Activated naive CD8-positive, alpha-beta T cell treated with anti-CD3 and anti-CD28 coated beads, Interleukin-2, amount 10 ng/mL, durations not matched to agents 7 days and 5 days (primary cell): ENCODE results near the gene OTOA. TPM values are rescaled to one million over a fixed set of nuclear protein-coding genes. Genes with fewer than 3 reads are reported as not detected.
A peak's percentile ranks its signal among the peaks of the same experiment; 100 is the strongest.
"Not testable (repeated sequence)": the region's sequence is repeated elsewhere in the genome, so short reads cannot be mapped to it uniquely, and the experiment has no call there.

ENCODE experiments used
- ATAC-seq: fragments of 150-1000 bp; cut with Tn5 transposase; one replicate; pipeline ENCODE4 v1.10.0; 2021; ENCODE audit warnings: low read depth, moderate library complexity
- POLR2A ChIA-PET: fragments of 350-600 bp; sonication (Branson Sonifier 250); formaldehyde crosslinking; loops from one replicate; lab custom pipeline; 2021; ENCODE audit warnings: antibody characterized with exemption; lab: Charles Lee
- DNase-seq: peaks from one replicate; pipeline ENCODE4 v3.0.0; 2021
- H3K27ac Mint-ChIP-seq: one replicate; pipeline ENCODE4 v1.8.0; 2022; ENCODE audit warnings: mild to moderate bottlenecking, mixed read lengths
- H3K27me3 Mint-ChIP-seq: one replicate; pipeline ENCODE4 v1.8.0; 2022; ENCODE audit warnings: mild to moderate bottlenecking, moderate library complexity, mixed read lengths
- H3K36me3 Mint-ChIP-seq: one replicate; pipeline ENCODE4 v1.8.0; 2021; ENCODE audit warnings: mild to moderate bottlenecking, mixed read lengths
- H3K4me1 Mint-ChIP-seq: one replicate; pipeline ENCODE4 v1.8.0; 2021; ENCODE audit warnings: mixed read lengths
- H3K4me3 Mint-ChIP-seq: one replicate; pipeline ENCODE4 v1.8.0; 2022; ENCODE audit warnings: mild to moderate bottlenecking, moderate library complexity, mixed read lengths
- H3K9me3 Mint-ChIP-seq: one replicate; pipeline ENCODE4 v1.8.0; 2021; ENCODE audit warnings: mixed read lengths
- total RNA-seq, 2 experiments: library from RNA; stranded (reverse); gene quantifications; one replicate each; pipeline ENCODE4 v1.2.3, GENCODE V29; 2021

Gene OTOA
- total RNA-seq, 2 experiments from 2014 or later: 0.14 to 0.17 TPM

DNA sequence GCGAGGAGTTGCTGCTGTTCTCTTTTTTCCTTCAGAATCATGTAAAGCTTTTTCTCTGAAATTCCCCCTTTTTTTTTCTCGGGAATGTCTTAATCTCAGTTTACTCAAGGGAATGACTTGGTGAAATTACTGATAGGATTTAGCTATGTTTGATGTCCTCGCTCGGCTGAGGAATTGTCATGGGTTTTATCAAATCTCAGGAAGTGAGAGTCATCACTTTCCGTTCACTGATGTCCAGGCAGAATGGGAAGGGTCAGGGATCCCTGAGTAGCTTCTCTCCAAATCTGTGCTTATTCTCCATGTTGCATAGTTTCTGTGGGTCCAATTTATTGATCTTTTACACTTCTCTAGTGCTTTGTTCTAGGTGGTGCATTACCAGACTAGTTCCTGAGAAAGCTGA is 17.7 kb upstream of the OTOA start:
- Mint-ChIP-seq H3K9me3 (no peaks in the 10 kb centered on the region), H3K27ac (peak overlapping the region; percentile 95), H3K27me3 (no peaks in the 10 kb centered on the region), H3K36me3 (peaks cover 2% of the 10 kb centered on the region), H3K4me1 (peaks cover 39% of the 10 kb centered on the region), H3K4me3 (peak overlapping the region; percentile 71)
- no peak for DNase-seq
- POLR2A ChIA-PET: interaction anchor here (1.4 to 3.2 kb wide), 3 partner anchors 46 to 126 kb away, joined by 4 to 13 read pairs (median 5); partner anchors contain the start of gene METTL9
- no peak for ATAC-seq

GRCh38 chr16:21646721-21647561 is 16.8 kb upstream of the OTOA start:
- peak; percentile 91 for ATAC-seq
- no peaks in the 10 kb centered on the region for H3K9me3 Mint-ChIP-seq

GRCh38 chr16:21647562-21648164 is 16.1 kb upstream of the OTOA start:
- peaks cover 41% of the 10 kb centered on the region for H3K4me1 Mint-ChIP-seq

More at GRCh38 chr16:21646721-21647561, 16.8 kb upstream of the OTOA start:
- POLR2A ChIA-PET: interaction anchor here (1.4 to 3.2 kb wide), 2 partner anchors 48 to 127 kb away, joined by 4 to 13 read pairs; partner anchors contain the start of gene METTL9
- Mint-ChIP-seq H3K36me3 (peaks cover 2% of the 10 kb centered on the region), H3K4me1 (peaks cover 39% of the 10 kb centered on the region), H3K27ac (peak overlapping the region; percentile 95), H3K4me3 (peak overlapping the region; percentile 71), H3K27me3 (no peaks in the 10 kb centered on the region)
- DNase-seq: peak; percentile 72

DNA sequence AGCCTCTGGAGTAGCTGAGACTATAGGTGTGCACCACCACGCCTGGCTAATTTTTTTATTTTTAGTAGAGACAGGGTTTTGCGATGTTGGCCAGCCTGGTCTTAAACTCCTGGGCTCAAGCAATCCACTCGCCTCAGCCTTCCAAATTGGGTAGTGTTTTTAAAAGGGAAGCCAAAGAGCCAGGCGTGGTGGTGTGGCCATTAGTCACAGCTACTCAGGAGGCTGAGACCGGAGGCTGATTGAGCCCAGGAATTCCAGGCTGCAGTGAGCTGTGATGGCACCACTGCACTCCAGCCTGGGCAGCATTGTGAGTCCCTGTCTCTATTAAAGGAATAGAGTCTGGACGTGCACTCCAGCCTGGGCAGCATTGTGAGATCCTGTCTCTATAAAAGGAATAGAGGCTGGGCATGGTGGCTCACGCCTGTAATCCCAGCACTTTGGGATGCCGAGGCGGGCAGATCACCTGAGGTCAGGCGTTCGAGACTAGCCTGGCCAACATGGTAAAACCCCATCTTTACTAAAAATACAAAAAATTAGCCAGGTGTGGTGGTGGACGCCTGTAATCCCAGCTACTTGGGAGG is 13.9 kb upstream of the OTOA start:
- H3K27me3 Mint-ChIP-seq, ATAC-seq, DNase-seq, H3K27ac Mint-ChIP-seq, POLR2A ChIA-PET, H3K4me3 Mint-ChIP-seq, H3K9me3 Mint-ChIP-seq: not testable (repeated sequence)
- Mint-ChIP-seq H3K36me3 (peaks cover 11% of the 10 kb centered on the region), H3K4me1 (peaks cover 39% of the 10 kb centered on the region)

More at GRCh38 chr16:21647562-21648164, 16.1 kb upstream of the OTOA start:
- peak overlapping the region; percentile 25 for H3K4me3 Mint-ChIP-seq
- peak; percentile 4 for ATAC-seq
- H3K27ac Mint-ChIP-seq: peak overlapping the region; percentile 95
- H3K36me3 Mint-ChIP-seq: peaks cover 3% of the 10 kb centered on the region
- H3K27me3 Mint-ChIP-seq: no peaks in the 10 kb centered on the region
- H3K9me3 Mint-ChIP-seq: no peaks in the 10 kb centered on the region
- POLR2A ChIA-PET: interaction anchor here (0.5 kb wide), 1 partner anchor 246 kb away, joined by 3 read pairs; no protein-coding TSS in a partner anchor
- DNase-seq: no peak

GRCh38 chr16:21650521-21650920 is 13.2 kb upstream of the OTOA start:
- ATAC-seq (no peak), DNase-seq (no peak)
- POLR2A ChIA-PET: no interaction called here
- H3K4me1 Mint-ChIP-seq: peaks cover 34% of the 10 kb centered on the region
- H3K27ac Mint-ChIP-seq: no peak overlapping the region
- H3K9me3 Mint-ChIP-seq: no peaks in the 10 kb centered on the region
- H3K27me3 Mint-ChIP-seq: no peaks in the 10 kb centered on the region
- peaks cover 11% of the 10 kb centered on the region for H3K36me3 Mint-ChIP-seq
- no peak overlapping the region for H3K4me3 Mint-ChIP-seq

- Mint-ChIP-seq H3K4me3 (no peak overlapping the region), H3K27me3 (no peaks in the 10 kb centered on the region), H3K4me1 (peaks cover 28% of the 10 kb centered on the region), H3K27ac (no peak overlapping the region), H3K36me3 (peaks cover 14% of the 10 kb centered on the region), H3K9me3 (no peaks in the 10 kb centered on the region)
- no peak for DNase-seq
- ATAC-seq: no peak
- POLR2A ChIA-PET: no interaction called here
These were observed 12.3 kb upstream of the OTOA start for GRCh38 chr16:21651515-21651914.

GRCh38 chr16:21652453-21652852 is 11.3 kb upstream of the OTOA start, which contains the start of gene IGSF6:
Gene IGSF6 (minus strand): TSS chr16:21652608. CDS start chr16:21652598, 10 bp downstream.
- DNase-seq: no peak
- Mint-ChIP-seq H3K4me1 (peaks cover 29% of the 10 kb centered on the region), H3K27ac (peak within 1 kb of the TSS; percentile 51), H3K4me3 (no peak within 1 kb of the TSS), H3K36me3 (peaks cover 14% of the 10 kb centered on the region), H3K27me3 (no peaks in the 10 kb centered on the region), H3K9me3 (no peaks in the 10 kb centered on the region)
- POLR2A ChIA-PET: no interaction called here
- no peak for ATAC-seq

DNA sequence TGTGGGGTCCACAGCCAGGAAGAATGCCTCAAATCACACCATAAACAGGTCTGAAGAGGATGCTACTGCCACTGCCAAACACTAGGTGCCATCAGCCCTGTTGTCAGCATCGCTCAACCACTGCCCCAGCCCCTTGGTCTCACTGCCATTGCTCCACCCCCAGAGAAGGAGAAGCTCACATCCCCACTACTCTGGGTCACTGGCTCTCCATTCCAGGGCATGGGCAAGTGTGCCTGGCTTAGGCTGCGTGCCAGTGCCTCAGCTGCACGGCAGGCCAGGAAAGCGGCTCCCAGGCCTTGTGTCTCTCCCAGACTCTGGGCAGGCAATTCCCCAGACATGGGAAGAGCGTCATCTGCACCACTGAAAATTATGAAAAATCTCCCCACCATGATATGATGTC is 10.2 kb upstream of the OTOA start:
- Mint-ChIP-seq H3K36me3 (peaks cover 12% of the 10 kb centered on the region), H3K27ac (peak overlapping the region; percentile 51), H3K4me1 (peaks cover 26% of the 10 kb centered on the region), H3K9me3 (no peaks in the 10 kb centered on the region), H3K27me3 (no peaks in the 10 kb centered on the region), H3K4me3 (no peak overlapping the region)
- POLR2A ChIA-PET: interaction anchor here (0.7 to 1.0 kb wide), 2 partner anchors 8 to 152 kb away, joined by 3 read pairs; no protein-coding TSS in a partner anchor
- no peak for ATAC-seq
- DNase-seq: no peak

- peaks cover 23% of the 10 kb centered on the region for H3K4me1 Mint-ChIP-seq
- H3K36me3 Mint-ChIP-seq: peaks cover 12% of the 10 kb centered on the region
- no peaks in the 10 kb centered on the region for H3K9me3 Mint-ChIP-seq
- H3K27me3 Mint-ChIP-seq: no peaks in the 10 kb centered on the region
- DNase-seq (no peak), ATAC-seq (no peak)
- no peak overlapping the region for H3K4me3 Mint-ChIP-seq
- H3K27ac Mint-ChIP-seq: no peak overlapping the region
- POLR2A ChIA-PET: interaction anchor here (0.7 to 1.0 kb wide), 2 partner anchors 9 to 153 kb away, joined by 3 read pairs; no protein-coding TSS in a partner anchor
These were observed 9.3 kb upstream of the OTOA start for GRCh38 chr16:21654466-21654865.

GRCh38 chr16:21654881-21655280 is 8.9 kb upstream of the OTOA start:
- POLR2A ChIA-PET: no interaction called here
- H3K27ac Mint-ChIP-seq: no peak overlapping the region

GRCh38 chr16:21656795-21657768 is 6.7 kb upstream of the OTOA start:
- Mint-ChIP-seq H3K27ac (peak overlapping the region; percentile 51), H3K36me3 (peaks cover 14% of the 10 kb centered on the region), H3K4me3 (peak overlapping the region; percentile 58), H3K4me1 (peaks cover 33% of the 10 kb centered on the region), H3K27me3 (no peaks in the 10 kb centered on the region), H3K9me3 (no peaks in the 10 kb centered on the region)
- POLR2A ChIA-PET: interaction anchor here (0.9 kb wide), 2 partner anchors 12 to 52 kb away, joined by 3 to 4 read pairs; no protein-coding TSS in a partner anchor
- ATAC-seq: no peak
- no peak for DNase-seq

More at GRCh38 chr16:21654881-21655280, 8.9 kb upstream of the OTOA start:
- no peak for DNase-seq
- Mint-ChIP-seq H3K9me3 (no peaks in the 10 kb centered on the region), H3K27me3 (no peaks in the 10 kb centered on the region), H3K36me3 (peaks cover 14% of the 10 kb centered on the region), H3K4me3 (no peak overlapping the region), H3K4me1 (peaks cover 23% of the 10 kb centered on the region)
- no peak for ATAC-seq

DNA sequence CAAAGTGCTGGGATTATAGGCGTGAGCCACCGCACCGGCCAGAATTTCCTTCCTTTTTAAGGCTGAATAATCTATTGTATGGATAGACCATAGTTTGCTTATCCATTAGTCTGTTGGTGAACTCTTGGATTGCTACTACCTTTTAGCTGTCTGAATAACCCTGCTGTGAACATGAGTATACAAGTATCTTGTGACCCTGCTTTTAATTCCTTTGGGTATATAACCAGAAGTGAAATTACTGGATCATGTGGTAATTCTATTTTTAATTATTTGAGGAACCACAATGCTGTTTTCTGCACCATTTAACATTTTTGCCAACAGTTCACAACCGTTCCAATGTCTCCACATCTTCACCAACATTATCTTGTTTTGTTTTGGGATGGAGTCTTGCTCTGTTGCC is 4.6 kb upstream of the OTOA start:
- Mint-ChIP-seq H3K9me3 (no peaks in the 10 kb centered on the region), H3K4me1 (peaks cover 32% of the 10 kb centered on the region), H3K4me3 (no peak overlapping the region), H3K36me3 (peaks cover 10% of the 10 kb centered on the region), H3K27ac (no peak overlapping the region), H3K27me3 (peaks cover 13% of the 10 kb centered on the region)
- ATAC-seq: no peak
- no peak for DNase-seq
- POLR2A ChIA-PET: no interaction called here
